C4-2B (cell line): ENCODE data around the gene NOP14.
A peak's percentile ranks its signal among the peaks of the same experiment; 100 is the strongest.

Experiments
- H3K27ac ChIP-seq: fragments of 450-650 bp; 2 replicates; pipeline ENCODE4 v1.5.1; 2017
- ZFX ChIP-seq: fragments of 450-650 bp; IDR thresholded peaks from 2 replicates; pipeline ENCODE4 v1.6.1; 2017
- TF ChIP-seq, protein P1 (sequence below): fragments of 450-650 bp; conservative IDR thresholded peaks from 2 replicates; pipeline ENCODE4 v1.5.1; 2017; ENCODE audit warnings: mild to moderate bottlenecking

Gene NOP14

GRCh38 chr4:2907226-2907625, 56.0 kb downstream of the NOP14 start:
- H3K27ac ChIP-seq: peak overlapping the region; percentile 84
- TF ChIP-seq ZFX: no peak
- TF ChIP-seq, protein P1, sequence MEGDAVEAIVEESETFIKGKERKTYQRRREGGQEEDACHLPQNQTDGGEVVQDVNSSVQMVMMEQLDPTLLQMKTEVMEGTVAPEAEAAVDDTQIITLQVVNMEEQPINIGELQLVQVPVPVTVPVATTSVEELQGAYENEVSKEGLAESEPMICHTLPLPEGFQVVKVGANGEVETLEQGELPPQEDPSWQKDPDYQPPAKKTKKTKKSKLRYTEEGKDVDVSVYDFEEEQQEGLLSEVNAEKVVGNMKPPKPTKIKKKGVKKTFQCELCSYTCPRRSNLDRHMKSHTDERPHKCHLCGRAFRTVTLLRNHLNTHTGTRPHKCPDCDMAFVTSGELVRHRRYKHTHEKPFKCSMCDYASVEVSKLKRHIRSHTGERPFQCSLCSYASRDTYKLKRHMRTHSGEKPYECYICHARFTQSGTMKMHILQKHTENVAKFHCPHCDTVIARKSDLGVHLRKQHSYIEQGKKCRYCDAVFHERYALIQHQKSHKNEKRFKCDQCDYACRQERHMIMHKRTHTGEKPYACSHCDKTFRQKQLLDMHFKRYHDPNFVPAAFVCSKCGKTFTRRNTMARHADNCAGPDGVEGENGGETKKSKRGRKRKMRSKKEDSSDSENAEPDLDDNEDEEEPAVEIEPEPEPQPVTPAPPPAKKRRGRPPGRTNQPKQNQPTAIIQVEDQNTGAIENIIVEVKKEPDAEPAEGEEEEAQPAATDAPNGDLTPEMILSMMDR: no peak

GRCh38 chr4:2906218-2906617, 57.0 kb downstream of the NOP14 start:
- no peak for TF ChIP-seq ZFX
- TF ChIP-seq, protein P1: no peak
- H3K27ac ChIP-seq: no peak overlapping the region

DNA sequence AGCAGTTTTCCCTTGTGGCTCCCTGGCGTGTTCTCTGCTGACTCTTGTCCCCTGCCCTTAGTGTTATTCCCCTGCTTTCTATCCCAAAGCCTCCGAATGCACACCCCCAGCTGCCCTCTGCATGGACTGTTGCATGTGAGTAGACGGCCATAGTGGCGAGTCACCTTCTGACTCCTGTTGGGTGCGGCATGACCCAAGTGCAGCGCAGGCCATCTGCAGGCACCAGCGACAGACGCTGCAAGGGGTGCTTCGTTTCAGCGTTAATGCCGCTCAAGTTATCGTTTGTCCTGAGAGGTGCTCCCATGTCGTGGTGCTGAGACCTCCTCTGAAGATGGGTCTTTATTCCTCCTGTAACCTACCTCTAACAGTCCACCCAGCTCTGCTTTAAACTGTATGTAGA, 57.7 kb downstream of the NOP14 start:
- H3K27ac ChIP-seq: no peak overlapping the region
- TF ChIP-seq, protein P1: no peak
- TF ChIP-seq ZFX: no peak

GRCh38 chr4:2902126-2902525, 61.1 kb downstream of the NOP14 start:
- H3K27ac ChIP-seq: no peak overlapping the region
- TF ChIP-seq, protein P1: no peak

GRCh38 chr4:2901186-2901585, 62.0 kb downstream of the NOP14 start:
- no peak for TF ChIP-seq ZFX
- TF ChIP-seq, protein P1: no peak
- H3K27ac ChIP-seq: no peak overlapping the region

GRCh38 chr4:2900741-2901140, 62.5 kb downstream of the NOP14 start:
- H3K27ac ChIP-seq: no peak overlapping the region
- TF ChIP-seq ZFX: no peak
- TF ChIP-seq, protein P1: no peak

- no peak for TF ChIP-seq ZFX
- TF ChIP-seq, protein P1: no peak
- no peak overlapping the region for H3K27ac ChIP-seq
Observed at GRCh38 chr4:2898001-2898400, 65.2 kb downstream of the NOP14 start.
